Activated CD4-positive, CD25-positive, alpha-beta regulatory T cell (primary cell): ENCODE measurements around the gene EIF2S2.

ENCODE experiments used
- DNase-seq, 4 experiments: peaks; one replicate each; lab custom pipeline; 2025; lab: John Stamatoyannopoulos, UW

The EIF2S2 gene

GRCh38 chr20:34062570-34063482 lies 49.2 kb downstream of the EIF2S2 start:
- no peak for DNase-seq

- DNase-seq = no peak
These were observed 50.3 kb downstream of the EIF2S2 start for GRCh38 chr20:34061695-34062094.

GRCh38 chr20:34060970-34061369 lies 51.1 kb downstream of the EIF2S2 start:
- no peak for DNase-seq

- DNase-seq = no peak
These were observed 53.2 kb downstream of the EIF2S2 start for GRCh38 chr20:34058831-34059230.

GRCh38 chr20:34055290-34055689 lies 56.8 kb downstream of the EIF2S2 start:
- DNase-seq = no peak

- DNase-seq = no peak
These were observed 59.6 kb downstream of the EIF2S2 start for GRCh38 chr20:34052414-34052813.

GRCh38 chr20:34049897-34050695 lies 61.9 kb downstream of the EIF2S2 start:
- no peak for DNase-seq

- no peak for DNase-seq
These were observed 62.7 kb downstream of the EIF2S2 start for GRCh38 chr20:34049389-34049788.

- no peak for DNase-seq
These were observed 64.1 kb downstream of the EIF2S2 start for GRCh38 chr20:34047917-34048316.

- no peak for DNase-seq
These were observed 64.9 kb downstream of the EIF2S2 start for GRCh38 chr20:34047010-34047687.

- DNase-seq = no peak
These were observed 65.9 kb downstream of the EIF2S2 start for GRCh38 chr20:34045930-34046725.

- no peak for DNase-seq
These were observed 66.7 kb downstream of the EIF2S2 start for GRCh38 chr20:34045294-34045693.

GRCh38 chr20:34043025-34043424 lies 69.0 kb downstream of the EIF2S2 start:
- no peak for DNase-seq

- no peak for DNase-seq
These were observed 69.8 kb downstream of the EIF2S2 start for GRCh38 chr20:34042262-34042661.

GRCh38 chr20:34041226-34041625 lies 70.8 kb downstream of the EIF2S2 start:
- no peak for DNase-seq

GRCh38 chr20:34040300-34040995 lies 71.6 kb downstream of the EIF2S2 start:
- DNase-seq = no peak
